Lower leg skin (tissue), 4 donors: ENCODE measurements around the gene EPHB3. TPM values are rescaled to one million over a fixed set of nuclear protein-coding genes. Genes with fewer than 3 reads are reported as not detected.

Experiments
- DNase-seq, 2 donors: peaks; one replicate each; pipeline ENCODE4 v3.0.0-alpha.2; 2019; ENCODE audit warnings: low spot score in 2 of 2
- H3K4me3 ChIP-seq: fragments of 200-600 bp; sonication (generic); 2 replicates; pipeline ENCODE4 v1.5.1; 2017; ENCODE audit warnings: mild to moderate bottlenecking, low read depth; ENCODE audit not compliant: poor library complexity, severe bottlenecking
- CTCF ChIP-seq, 3 donors: fragments of 450-650 bp; IDR thresholded peaks; one replicate each; pipeline ENCODE4 v1.5.1; 2016; ENCODE audit warnings: antibody characterized with exemption in 3 of 3, mild to moderate bottlenecking in 3 of 3, moderate library complexity in 2 of 3
- POLR2A ChIP-seq, 2 donors: fragments of 450-650 bp; IDR thresholded peaks; one replicate each; pipeline ENCODE4 v1.6.1; 2016 to 2017; ENCODE audit warnings: antibody characterized with exemption in 2 of 2, mild to moderate bottlenecking in 1 of 2, moderate library complexity in 1 of 2
- WGBS, 2 donors: methylation state at CpG; one replicate each; pipeline ENCODE4 v1.1.5; 2018; 5-methylcytosine and 5-hydroxymethylcytosine counted together
- intact Hi-C: fragments of 100-400 bp; cut with DNase I; formaldehyde crosslinking; loops from one replicate; pipeline ENCODE4 v1.15.0; 2023; ENCODE audit warnings: low total_unique reads
- total RNA-seq, 4 donors: library from RNA; depleted of rRNA; stranded (reverse); fragments of >200 nt; gene quantifications; one replicate each; pipeline ENCODE4 v1.1.0, GENCODE V29; 2016

EPHB3 gene
- total RNA-seq, 4 donors from 2014 or later = 99.4 to 120 (median 109) TPM

DNA sequence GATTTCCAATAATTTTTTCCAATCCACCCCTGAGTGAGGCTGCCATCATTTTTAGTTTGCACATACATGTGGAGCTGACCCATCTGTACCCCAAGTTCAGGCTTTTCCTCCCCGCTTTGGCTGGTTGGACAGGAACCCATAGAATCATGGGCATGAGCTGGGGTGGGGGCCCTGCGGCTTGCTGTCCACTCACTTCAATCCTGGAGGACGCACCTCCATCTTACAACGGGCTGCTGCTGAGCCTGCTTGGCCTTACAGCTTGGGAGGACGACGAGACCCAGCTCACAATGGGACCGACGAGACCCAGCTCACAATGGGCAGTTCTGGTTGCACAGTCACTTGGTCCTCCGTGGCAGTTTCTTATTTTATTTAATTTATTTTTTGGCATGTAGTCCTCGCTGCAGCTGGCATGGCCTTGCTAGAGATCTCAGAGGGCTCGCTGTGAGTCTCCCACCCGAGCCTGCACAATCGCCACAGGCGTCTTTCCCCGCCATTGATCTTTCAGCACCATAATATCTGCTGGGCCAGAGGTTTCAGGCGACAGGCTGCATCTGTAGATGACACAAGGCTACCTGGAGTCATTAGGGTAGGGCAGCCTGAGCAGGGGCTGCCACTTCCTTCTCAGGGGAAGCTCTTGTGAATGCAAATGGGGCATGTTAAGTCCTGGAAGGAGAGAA lies 19.6 kb upstream of the EPHB3 start:
- no peak for TF ChIP-seq CTCF (IDR thresholded peaks at IDR 0.05)
- TF ChIP-seq POLR2A (IDR thresholded peaks at IDR 0.05) = no peak
- intact Hi-C loops = loop anchor here (5.0 kb wide), 2 partner anchors 70 to 125 kb away; no protein-coding TSS in a partner anchor
- 80 to 81% methylated on average over 16 of the region's 16 CpGs for WGBS, 2 donors
- H3K4me3 ChIP-seq = no peak overlapping the region
- peak in 1 of 2 donors; percentile 77 for DNase-seq

GRCh38 chr3:184542577-184542976 lies 19.0 kb upstream of the EPHB3 start:
- intact Hi-C loops = loop anchor here (5.0 kb wide), 2 partner anchors 70 to 125 kb away; no protein-coding TSS in a partner anchor
- TF ChIP-seq POLR2A (IDR thresholded peaks at IDR 0.05) (no peak), CTCF (IDR thresholded peaks at IDR 0.05) (no peak)
- WGBS, 2 donors = 44 to 47% methylated on average over 3 to 4 of the region's 4 CpGs
- H3K4me3 ChIP-seq = no peak overlapping the region
- no peak for DNase-seq

- TF ChIP-seq POLR2A (IDR thresholded peaks at IDR 0.05) (no peak), CTCF (IDR thresholded peaks at IDR 0.05) (no peak)
- no peak overlapping the region for H3K4me3 ChIP-seq
- intact Hi-C loops = loop anchor here (5.0 kb wide), 2 partner anchors 71 to 126 kb away; no protein-coding TSS in a partner anchor
- DNase-seq = peak in 1 of 2 donors; percentile 66
- 47 to 63% methylated on average over 6 of the region's 6 CpGs for WGBS, 2 donors
Observed at GRCh38 chr3:184543256-184543655, 18.3 kb upstream of the EPHB3 start.

GRCh38 chr3:184543843-184544512 lies 17.6 kb upstream of the EPHB3 start:
- DNase-seq = peak; percentile 85 to 94
- intact Hi-C loops = loop anchor here (2.0 to 5.0 kb wide), 3 partner anchors 72 to 175 kb away; no protein-coding TSS in a partner anchor
- no peak overlapping the region for H3K4me3 ChIP-seq
- TF ChIP-seq POLR2A (IDR thresholded peaks at IDR 0.05) (no peak), CTCF (IDR thresholded peaks at IDR 0.05) (peak in 1 of 3 donors; percentile 78)
- WGBS, 2 donors = 8 to 9% methylated on average over 12 to 18 of the region's 18 CpGs

- intact Hi-C loops = loop anchor here (2.0 to 5.0 kb wide), 3 partner anchors 72 to 176 kb away; no protein-coding TSS in a partner anchor
- TF ChIP-seq POLR2A (IDR thresholded peaks at IDR 0.05) = no peak
- TF ChIP-seq CTCF (IDR thresholded peaks at IDR 0.05) = no peak
Observed at GRCh38 chr3:184544513-184544861, 17.1 kb upstream of the EPHB3 start.

More at GRCh38 chr3:184544513-184544861, 17.1 kb upstream of the EPHB3 start:
- DNase-seq = no peak
- H3K4me3 ChIP-seq = no peak overlapping the region
